GM23338 (cell line): ENCODE data around the gene NUDT9. TPM values are rescaled to one million over a fixed set of nuclear protein-coding genes. Genes with fewer than 3 reads are reported as not detected.

ENCODE experiments used
- ATAC-seq: fragments of 200-7000 bp; cut with Tn5 transposase; 3 replicates; pipeline ENCODE4 v1.9.1; 2020
- DNase-seq: peaks from one replicate; pipeline ENCODE4 v3.0.0-alpha.2; 2015; ENCODE audit warnings: low spot score
- H2AFZ ChIP-seq: fragments of 200-600 bp; sonication (generic); 2 replicates; pipeline ENCODE4 v1.8.0; 2016; ENCODE audit warnings: antibody characterized with exemption, mild to moderate bottlenecking, moderate library complexity
- H3F3A ChIP-seq: fragments of 200-600 bp; sonication (generic); replicated peaks from 2 replicates; pipeline ENCODE4 v1.8.0; 2017; ENCODE audit warnings: antibody characterized with exemption, mixed run types, low read depth
- H3K27ac ChIP-seq: fragments of 200-600 bp; sonication (generic); 2 replicates; pipeline ENCODE4 v1.6.1; 2016; ENCODE audit warnings: low read depth
- H3K27me3 ChIP-seq: fragments of 200-600 bp; sonication (generic); 2 replicates; pipeline ENCODE4 v1.8.0; 2016; ENCODE audit warnings: mild to moderate bottlenecking, mixed run types, moderate library complexity; ENCODE audit not compliant: insufficient read depth
- H3K36me3 ChIP-seq: fragments of 200-600 bp; sonication (generic); 2 replicates; pipeline ENCODE4 v1.8.0; 2016; ENCODE audit warnings: mild to moderate bottlenecking; ENCODE audit not compliant: insufficient read depth
- H3K4me1 ChIP-seq: fragments of 200-600 bp; sonication (generic); 2 replicates; pipeline ENCODE4 v1.8.0; 2016; ENCODE audit warnings: mild to moderate bottlenecking, moderate library complexity; ENCODE audit not compliant: insufficient read depth
- H3K4me2 ChIP-seq: fragments of 200-600 bp; sonication (generic); 2 replicates; pipeline ENCODE4 v1.7.1; 2017; ENCODE audit warnings: mixed run types
- H3K4me3 ChIP-seq: fragments of 200-600 bp; sonication (generic); 2 replicates; pipeline ENCODE4 v1.6.1; 2016; ENCODE audit warnings: mixed run types
- H3K79me2 ChIP-seq: fragments of 200-600 bp; sonication (generic); replicated peaks from 2 replicates; pipeline ENCODE4 v1.8.0; 2017; ENCODE audit warnings: mild to moderate bottlenecking; ENCODE audit not compliant: insufficient read depth
- H3K9me2 ChIP-seq: fragments of 200-600 bp; sonication (generic); 2 replicates; pipeline ENCODE4 v1.8.0; 2017; ENCODE audit not compliant: insufficient read depth
- H4K20me1 ChIP-seq: fragments of 200-600 bp; sonication (generic); replicated peaks from 2 replicates; pipeline ENCODE4 v1.8.0; 2017; ENCODE audit warnings: mild to moderate bottlenecking; ENCODE audit not compliant: insufficient read depth
- H3K27ac Mint-ChIP-seq: 2 replicates; pipeline ENCODE4 v1.8.0; 2020; ENCODE audit warnings: inconsistent platforms, mild to moderate bottlenecking, moderate library complexity, mixed read lengths
- H3K27me3 Mint-ChIP-seq: 3 replicates; pipeline ENCODE4 v1.8.0; 2022; ENCODE audit warnings: low read depth, mild to moderate bottlenecking, moderate library complexity, mixed read lengths, inconsistent platforms; ENCODE audit not compliant: insufficient read depth, poor library complexity
- H3K36me3 Mint-ChIP-seq: 3 replicates; pipeline ENCODE4 v1.8.0; 2021; ENCODE audit warnings: low read depth, mild to moderate bottlenecking, inconsistent platforms, moderate library complexity, mixed read lengths
- H3K4me1 Mint-ChIP-seq: 3 replicates; pipeline ENCODE4 v1.8.0; 2020; ENCODE audit warnings: mild to moderate bottlenecking, inconsistent platforms, mixed read lengths
- H3K4me3 Mint-ChIP-seq: 3 replicates; pipeline ENCODE4 v1.8.0; 2021; ENCODE audit warnings: moderate library complexity, mild to moderate bottlenecking, inconsistent platforms, mixed read lengths
- H3K9me3 Mint-ChIP-seq: 3 replicates; pipeline ENCODE4 v1.8.0; 2020; ENCODE audit warnings: moderate library complexity, mild to moderate bottlenecking, inconsistent platforms, mixed read lengths
- CREB1 ChIP-seq: fragments of 250-450 bp; sonication (Bioruptor Pico); IDR thresholded peaks from 2 replicates; pipeline ENCODE4 v1.5.0; 2020; ENCODE audit warnings: low read depth, mild to moderate bottlenecking, moderate library complexity
- JUNB ChIP-seq: IDR thresholded peaks from one replicate; pipeline ENCODE4 v1.6.1; 2016; ENCODE audit warnings: antibody characterized with exemption; ENCODE audit not compliant: unreplicated experiment
- NANOG ChIP-seq: IDR thresholded peaks from 2 replicates; pipeline ENCODE4 v1.6.1; 2016; ENCODE audit warnings: antibody characterized with exemption, borderline replicate concordance
- POLR2AphosphoS5 ChIP-seq: IDR thresholded peaks from 2 replicates; pipeline ENCODE4 v1.6.1; 2016; ENCODE audit warnings: antibody characterized with exemption, low read depth
- STAT1 ChIP-seq: IDR thresholded peaks from one replicate; pipeline ENCODE4 v1.6.1; 2016; ENCODE audit warnings: antibody characterized with exemption; ENCODE audit not compliant: unreplicated experiment
- ZNF114 ChIP-seq: fragments of 250-450 bp; sonication (Bioruptor Pico); IDR thresholded peaks from 2 replicates; pipeline ENCODE4 v1.5.0; 2020; ENCODE audit warnings: mild to moderate bottlenecking, moderate library complexity
- ZNF462 ChIP-seq: fragments of 250-450 bp; sonication (Bioruptor Pico); IDR thresholded peaks from 2 replicates; pipeline ENCODE4 v1.5.0; 2020; ENCODE audit warnings: mild to moderate bottlenecking, moderate library complexity
- polyA plus RNA-seq: library from polyadenylated mRNA; unstranded; fragments of >200 nt; fragmentation: Nextera tagmentation; extraction: Ambion mirVana; gene quantifications from 2 replicates; pipeline ENCODE4 v1.2.1, GENCODE V29; 2016
- total RNA-seq: library from RNA; depleted of rRNA; stranded (reverse); fragments of >200 nt; shearing (Covaris generic); gene quantifications from 2 replicates; pipeline ENCODE4 v1.2.3, GENCODE V29; 2014
- TF ChIP-seq, protein P1 (sequence below): IDR thresholded peaks from 2 replicates; pipeline ENCODE4 v1.6.1; 2016; ENCODE audit warnings: antibody characterized with exemption
- TF ChIP-seq, protein P2 (sequence below), 2 experiments: fragments of 200-600 bp in 1 of 2; sonication (generic) in 1 of 2; conservative IDR thresholded peaks; 2 replicates each; pipeline versions ENCODE4 v1.5.1 to v1.6.1; 2016 to 2017; ENCODE audit warnings: antibody characterized with exemption in 2 of 2, low read depth in 2 of 2, mild to moderate bottlenecking in 2 of 2, moderate library complexity in 1 of 2
- TF ChIP-seq, protein P3 (sequence below): IDR thresholded peaks from one replicate; pipeline ENCODE4 v1.6.1; 2018; ENCODE audit warnings: antibody characterized with exemption; ENCODE audit not compliant: unreplicated experiment

Gene NUDT9
- total and polyA plus RNA-seq, 2 experiments from 2014 or later, result 22.9 to 43.4 TPM

GRCh38 chr4:87491436-87491835, 69.1 kb downstream of the NUDT9 start:
- Mint-ChIP-seq H3K9me3 (peaks cover 41% of the 10 kb centered on the region), H3K27ac (no peak overlapping the region), H3K4me1 (peaks cover 20% of the 10 kb centered on the region)

More at GRCh38 chr4:87491436-87491835, 69.1 kb downstream of the NUDT9 start:
- no peaks in the 10 kb centered on the region for H3K27me3 ChIP-seq
- no peaks in the 10 kb centered on the region for H3F3A ChIP-seq
- peak overlapping the region; percentile 30 for H3K4me2 ChIP-seq
- no peak for ATAC-seq
- H3K27ac ChIP-seq, result peak overlapping the region; percentile 28
- peaks cover 35% of the 10 kb centered on the region for H3K9me2 ChIP-seq
- no peak overlapping the region for H3K4me3 ChIP-seq
- no peak overlapping the region for H3K4me3 Mint-ChIP-seq
- peaks cover 44% of the 10 kb centered on the region for H3K36me3 Mint-ChIP-seq
- H4K20me1 ChIP-seq, result no peaks in the 10 kb centered on the region
- H3K27me3 Mint-ChIP-seq, result peaks cover 7% of the 10 kb centered on the region
- peaks cover 16% of the 10 kb centered on the region for H3K4me1 ChIP-seq
- H3K36me3 ChIP-seq, result 0 out of 2 replicates have a peak, but pooled peaks cover 10% of the 10 kb centered on the region
- H3K79me2 ChIP-seq, result no peaks in the 10 kb centered on the region
- H2AFZ ChIP-seq, result no peak overlapping the region
- DNase-seq, result no peak
- no peak for TF ChIP-seq ZNF462 (CRISPR knock-in tag)
- TF ChIP-seq STAT1, result no peak
- no peak for TF ChIP-seq POLR2AphosphoS5
- TF ChIP-seq JUNB, result no peak
- TF ChIP-seq, protein P1, sequence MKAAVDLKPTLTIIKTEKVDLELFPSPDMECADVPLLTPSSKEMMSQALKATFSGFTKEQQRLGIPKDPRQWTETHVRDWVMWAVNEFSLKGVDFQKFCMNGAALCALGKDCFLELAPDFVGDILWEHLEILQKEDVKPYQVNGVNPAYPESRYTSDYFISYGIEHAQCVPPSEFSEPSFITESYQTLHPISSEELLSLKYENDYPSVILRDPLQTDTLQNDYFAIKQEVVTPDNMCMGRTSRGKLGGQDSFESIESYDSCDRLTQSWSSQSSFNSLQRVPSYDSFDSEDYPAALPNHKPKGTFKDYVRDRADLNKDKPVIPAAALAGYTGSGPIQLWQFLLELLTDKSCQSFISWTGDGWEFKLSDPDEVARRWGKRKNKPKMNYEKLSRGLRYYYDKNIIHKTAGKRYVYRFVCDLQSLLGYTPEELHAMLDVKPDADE, result no peak
- no peak for TF ChIP-seq ZNF114 (CRISPR knock-in tag)
- TF ChIP-seq NANOG, result no peak
- TF ChIP-seq CREB1 (CRISPR knock-in tag), result no peak
- TF ChIP-seq, protein P2, sequence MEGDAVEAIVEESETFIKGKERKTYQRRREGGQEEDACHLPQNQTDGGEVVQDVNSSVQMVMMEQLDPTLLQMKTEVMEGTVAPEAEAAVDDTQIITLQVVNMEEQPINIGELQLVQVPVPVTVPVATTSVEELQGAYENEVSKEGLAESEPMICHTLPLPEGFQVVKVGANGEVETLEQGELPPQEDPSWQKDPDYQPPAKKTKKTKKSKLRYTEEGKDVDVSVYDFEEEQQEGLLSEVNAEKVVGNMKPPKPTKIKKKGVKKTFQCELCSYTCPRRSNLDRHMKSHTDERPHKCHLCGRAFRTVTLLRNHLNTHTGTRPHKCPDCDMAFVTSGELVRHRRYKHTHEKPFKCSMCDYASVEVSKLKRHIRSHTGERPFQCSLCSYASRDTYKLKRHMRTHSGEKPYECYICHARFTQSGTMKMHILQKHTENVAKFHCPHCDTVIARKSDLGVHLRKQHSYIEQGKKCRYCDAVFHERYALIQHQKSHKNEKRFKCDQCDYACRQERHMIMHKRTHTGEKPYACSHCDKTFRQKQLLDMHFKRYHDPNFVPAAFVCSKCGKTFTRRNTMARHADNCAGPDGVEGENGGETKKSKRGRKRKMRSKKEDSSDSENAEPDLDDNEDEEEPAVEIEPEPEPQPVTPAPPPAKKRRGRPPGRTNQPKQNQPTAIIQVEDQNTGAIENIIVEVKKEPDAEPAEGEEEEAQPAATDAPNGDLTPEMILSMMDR (conservative IDR thresholded peaks at IDR 0.05; ENCODE audit: low read depth in 2 of 2), result no peak
- TF ChIP-seq, protein P3, sequence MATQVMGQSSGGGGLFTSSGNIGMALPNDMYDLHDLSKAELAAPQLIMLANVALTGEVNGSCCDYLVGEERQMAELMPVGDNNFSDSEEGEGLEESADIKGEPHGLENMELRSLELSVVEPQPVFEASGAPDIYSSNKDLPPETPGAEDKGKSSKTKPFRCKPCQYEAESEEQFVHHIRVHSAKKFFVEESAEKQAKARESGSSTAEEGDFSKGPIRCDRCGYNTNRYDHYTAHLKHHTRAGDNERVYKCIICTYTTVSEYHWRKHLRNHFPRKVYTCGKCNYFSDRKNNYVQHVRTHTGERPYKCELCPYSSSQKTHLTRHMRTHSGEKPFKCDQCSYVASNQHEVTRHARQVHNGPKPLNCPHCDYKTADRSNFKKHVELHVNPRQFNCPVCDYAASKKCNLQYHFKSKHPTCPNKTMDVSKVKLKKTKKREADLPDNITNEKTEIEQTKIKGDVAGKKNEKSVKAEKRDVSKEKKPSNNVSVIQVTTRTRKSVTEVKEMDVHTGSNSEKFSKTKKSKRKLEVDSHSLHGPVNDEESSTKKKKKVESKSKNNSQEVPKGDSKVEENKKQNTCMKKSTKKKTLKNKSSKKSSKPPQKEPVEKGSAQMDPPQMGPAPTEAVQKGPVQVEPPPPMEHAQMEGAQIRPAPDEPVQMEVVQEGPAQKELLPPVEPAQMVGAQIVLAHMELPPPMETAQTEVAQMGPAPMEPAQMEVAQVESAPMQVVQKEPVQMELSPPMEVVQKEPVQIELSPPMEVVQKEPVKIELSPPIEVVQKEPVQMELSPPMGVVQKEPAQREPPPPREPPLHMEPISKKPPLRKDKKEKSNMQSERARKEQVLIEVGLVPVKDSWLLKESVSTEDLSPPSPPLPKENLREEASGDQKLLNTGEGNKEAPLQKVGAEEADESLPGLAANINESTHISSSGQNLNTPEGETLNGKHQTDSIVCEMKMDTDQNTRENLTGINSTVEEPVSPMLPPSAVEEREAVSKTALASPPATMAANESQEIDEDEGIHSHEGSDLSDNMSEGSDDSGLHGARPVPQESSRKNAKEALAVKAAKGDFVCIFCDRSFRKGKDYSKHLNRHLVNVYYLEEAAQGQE, result no peak
